H1 (cell line): Measurements from ENCODE around the gene LHB. TPM values are rescaled to one million over a fixed set of nuclear protein-coding genes. Genes with fewer than 3 reads are reported as not detected.

Experiments used
- CTCF ChIA-PET: fragments of 300-600 bp; sonication (Branson Sonifier 250); formaldehyde crosslinking; loops from one replicate; lab custom pipeline; 2021; ENCODE audit not compliant: partially characterized antibody; lab: Charles Lee
- POLR2A ChIA-PET: fragments of 300-600 bp; sonication (Branson Sonifier 250); formaldehyde crosslinking; loops from one replicate; lab custom pipeline; 2021; ENCODE audit warnings: inconsistent platforms; ENCODE audit not compliant: partially characterized antibody; lab: Charles Lee
- DNase-seq, 2 experiments: peaks; one replicate each; pipeline versions ENCODE4 v3.0.0 to v3.0.0-alpha.2; 2010 to 2022; ENCODE audit warnings: low spot score in 2 of 2, low read depth in 1 of 2, mixed read lengths in 1 of 2
- FAIRE-seq: peaks from 2 replicates; lab custom pipeline; 2011; peaks lifted over from hg19 to GRCh38; lab: Jason Lieb, UNC
- H2AFZ ChIP-seq: 2 replicates; pipeline ENCODE4 v1.8.1; 2012; ENCODE audit warnings: low read length, inconsistent platforms
- H2AK5ac ChIP-seq: 2 replicates; pipeline ENCODE4 v1.6.1; 2013; ENCODE audit warnings: low read depth, low read length
- H2BK120ac ChIP-seq: replicated peaks from 2 replicates; pipeline ENCODE3; 2013; ENCODE audit warnings: low read depth, low read length, inconsistent platforms
- H2BK12ac ChIP-seq: 2 replicates; pipeline ENCODE4 v1.6.1; 2013; ENCODE audit warnings: low read depth, low read length
- H2BK15ac ChIP-seq: 2 replicates; pipeline ENCODE4 v1.6.1; 2013; ENCODE audit warnings: low read length
- H2BK20ac ChIP-seq: 2 replicates; pipeline ENCODE4 v1.6.1; 2013; ENCODE audit warnings: low read length
- H2BK5ac ChIP-seq: 2 replicates; pipeline ENCODE4 v1.6.1; 2013; ENCODE audit warnings: low read depth, low read length
- H3K14ac ChIP-seq: 2 replicates; pipeline ENCODE4 v1.6.1; 2013; ENCODE audit warnings: inconsistent platforms; ENCODE audit not compliant: insufficient read length
- H3K18ac ChIP-seq: 2 replicates; pipeline ENCODE4 v1.6.1; 2013; ENCODE audit warnings: low read length; ENCODE audit errors: extremely low read depth
- H3K23ac ChIP-seq: 2 replicates; pipeline ENCODE4 v1.6.1; 2013; ENCODE audit warnings: inconsistent platforms; ENCODE audit not compliant: insufficient read length
- H3K23me2 ChIP-seq: 2 replicates; pipeline ENCODE4 v1.6.1; 2013; ENCODE audit warnings: low read depth, low read length
- H3K27ac ChIP-seq: 2 replicates; pipeline ENCODE4 v1.6.1; 2011; ENCODE audit warnings: low read depth, low read length, inconsistent platforms
- H3K27me3 ChIP-seq, 4 experiments: replicated peaks in 1 of 4; 1 replicate in 1 of 4; 2 replicates in 3 of 4; pipeline versions ENCODE4 v1.6.1 to v1.8.1; 2011 to 2013; ENCODE audit warnings: low read length in 3 of 4, mild to moderate bottlenecking in 3 of 4, inconsistent platforms in 2 of 4, mixed read lengths in 2 of 4, moderate library complexity in 1 of 4; ENCODE audit not compliant: control insufficient read depth in 3 of 4, insufficient read depth in 3 of 4; ENCODE audit errors: extremely low read depth in 1 of 4
- H3K36me3 ChIP-seq, 4 experiments: 2 replicates each; pipeline versions ENCODE4 v1.6.1 to v1.8.1; 2011 to 2013; ENCODE audit warnings: mild to moderate bottlenecking in 4 of 4, low read length in 3 of 4, moderate library complexity in 2 of 4, control low read depth in 1 of 4, inconsistent platforms in 1 of 4; ENCODE audit not compliant: insufficient read depth in 4 of 4, control insufficient read depth in 2 of 4
- H3K4ac ChIP-seq: replicated peaks from 2 replicates; pipeline ENCODE3; 2013; ENCODE audit warnings: low read length, low read depth, mixed read lengths, inconsistent platforms; ENCODE audit not compliant: insufficient read length
- H3K4me1 ChIP-seq, 4 experiments: replicated peaks in 1 of 4; 1 replicate in 1 of 4; 2 replicates in 3 of 4; pipeline versions ENCODE4 v1.6.1 to v1.8.1; 2011 to 2013; ENCODE audit warnings: low read length in 3 of 4, inconsistent platforms in 2 of 4, mixed read lengths in 1 of 4; ENCODE audit not compliant: insufficient read depth in 4 of 4, control insufficient read depth in 3 of 4
- H3K4me2 ChIP-seq, 2 experiments: 2 replicates each; pipeline versions ENCODE4 v1.6.1 to v1.8.1; 2011 to 2013; ENCODE audit warnings: low read depth in 2 of 2, low read length in 2 of 2, control low read depth in 1 of 2, inconsistent platforms in 1 of 2, mild to moderate bottlenecking in 1 of 2; ENCODE audit not compliant: insufficient read depth in 1 of 2
- H3K4me3 ChIP-seq, 4 experiments: fragments of 200-600, 300-600 bp in 1 of 4; sonication (generic), shearing (Covaris generic), sonication (Bioruptor Twin) in 1 of 4; 2 replicates each; pipeline versions ENCODE4 v1.5.1 to v1.8.1; 2011 to 2016; ENCODE audit warnings: low read length in 4 of 4, low read depth in 3 of 4, control low read depth in 2 of 4, inconsistent platforms in 2 of 4, mild to moderate bottlenecking in 2 of 4, mixed read lengths in 1 of 4, moderate library complexity in 1 of 4; ENCODE audit not compliant: insufficient read depth in 2 of 4; ENCODE audit errors: extremely low read depth in 1 of 4
- H3K56ac ChIP-seq: replicated peaks from 2 replicates; pipeline ENCODE3; 2013; ENCODE audit warnings: low read depth, mild to moderate bottlenecking, mixed read lengths, low read length, inconsistent platforms; ENCODE audit not compliant: insufficient read length
- H3K79me1 ChIP-seq: 2 replicates; pipeline ENCODE4 v1.6.1; 2013; ENCODE audit warnings: low read depth, low read length, control low read depth
- H3K79me2 ChIP-seq, 2 experiments: 2 replicates each; pipeline versions ENCODE4 v1.6.1 to v1.8.1; 2012 to 2013; ENCODE audit warnings: low read length in 2 of 2, mild to moderate bottlenecking in 2 of 2, inconsistent platforms in 1 of 2; ENCODE audit not compliant: insufficient read depth in 2 of 2, control insufficient read depth in 1 of 2
- H3K9ac ChIP-seq, 4 experiments: replicated peaks in 1 of 4; 1 replicate in 1 of 4; 2 replicates in 3 of 4; pipeline versions ENCODE4 v1.6.1 to v1.8.1; 2011 to 2013; ENCODE audit warnings: low read depth in 3 of 4, low read length in 3 of 4, control low read depth in 2 of 4, mild to moderate bottlenecking in 2 of 4, moderate library complexity in 2 of 4, inconsistent platforms in 1 of 4; ENCODE audit errors: extremely low read depth in 1 of 4
- H3K9me3 ChIP-seq, 2 experiments: 2 replicates each; pipeline versions ENCODE4 v1.6.1 to v1.8.1; 2012 to 2013; ENCODE audit warnings: mild to moderate bottlenecking in 2 of 2, moderate library complexity in 2 of 2, control low read depth in 1 of 2, inconsistent platforms in 1 of 2, low read depth in 1 of 2, low read length in 1 of 2, mixed read lengths in 1 of 2; ENCODE audit not compliant: insufficient read depth in 2 of 2
- H4K20me1 ChIP-seq, 2 experiments: replicated peaks in 1 of 2; 2 replicates each; pipeline versions ENCODE3 to v1.8.1; 2011 to 2013; ENCODE audit warnings: inconsistent platforms in 2 of 2, low read length in 2 of 2, mild to moderate bottlenecking in 1 of 2; ENCODE audit not compliant: insufficient read depth in 2 of 2, control insufficient read depth in 1 of 2
- H4K5ac ChIP-seq: 2 replicates; pipeline ENCODE4 v1.6.1; 2013; ENCODE audit warnings: low read length, low read depth, mixed read lengths, inconsistent platforms; ENCODE audit not compliant: insufficient read length
- H4K8ac ChIP-seq: 2 replicates; pipeline ENCODE4 v1.8.0; 2013; ENCODE audit warnings: mild to moderate bottlenecking, moderate library complexity, low read length, inconsistent platforms; ENCODE audit not compliant: insufficient read depth; ENCODE audit errors: extremely low read depth
- H4K91ac ChIP-seq: replicated peaks from 2 replicates; pipeline ENCODE3; 2013; ENCODE audit warnings: low read length, mixed read lengths, inconsistent platforms; ENCODE audit not compliant: insufficient read length
- CBX8 ChIP-seq: fragments of 300-800, 300-1000 bp; sonication (generic); IDR thresholded peaks from 2 replicates; pipeline ENCODE4 v1.7.1; 2016; ENCODE audit warnings: low read depth, low read length, borderline replicate concordance
- CTCF ChIP-seq, 3 experiments: IDR thresholded peaks; 1 replicate in 2 of 3; 2 replicates in 1 of 3; pipeline versions ENCODE4 v1.5.1 to v1.6.1; 2011; ENCODE audit warnings: low read length in 3 of 3, mild to moderate bottlenecking in 3 of 3, inconsistent platforms in 2 of 3, low read depth in 1 of 3, moderate library complexity in 1 of 3; ENCODE audit not compliant: insufficient read depth in 1 of 3; ENCODE audit errors: control extremely low read depth in 1 of 3
- MAFK ChIP-seq: IDR thresholded peaks from 2 replicates; pipeline ENCODE4 v1.6.1; 2012; ENCODE audit warnings: low read depth, mild to moderate bottlenecking, improper control_type of control experiment, low read length
- NANOG ChIP-seq: IDR thresholded peaks from 2 replicates; pipeline ENCODE4 v1.6.1; 2011; ENCODE audit warnings: low read length, low read depth, mild to moderate bottlenecking, inconsistent platforms; ENCODE audit not compliant: insufficient read depth, poor library complexity, severe bottlenecking
- PHF8 ChIP-seq: fragments of 200-600 bp; sonication (generic); conservative IDR thresholded peaks from 2 replicates; pipeline ENCODE4 v1.7.1; 2012; ENCODE audit warnings: low read depth, mild to moderate bottlenecking, inconsistent platforms, low read length, moderate library complexity
- SAP30 ChIP-seq: fragments of 300-600 bp; sonication (generic); IDR thresholded peaks from 2 replicates; pipeline ENCODE4 v1.7.1; 2012; ENCODE audit warnings: low read length, moderate library complexity, mild to moderate bottlenecking, inconsistent platforms; ENCODE audit not compliant: insufficient read depth, insufficient replicate concordance
- SP1 ChIP-seq: IDR thresholded peaks from 2 replicates; pipeline ENCODE4 v1.6.1; 2011; ENCODE audit warnings: low read depth, low read length
- SRF ChIP-seq: IDR thresholded peaks from 2 replicates; pipeline ENCODE4 v1.6.1; 2011; ENCODE audit warnings: mild to moderate bottlenecking, low read depth, low read length, moderate library complexity
- WGBS, 2 experiments: shearing (Covaris generic) in 1 of 2; methylation state at CpG; one replicate each; pipeline versions ENCODE4 v1.1.6 to v1.1.7; 2013 to 2015; ENCODE audit warnings: low lambda C conversion rate in 2 of 2, mixed read lengths in 2 of 2, inconsistent platforms in 1 of 2, low coverage in 1 of 2, missing lambda C conversion rate in 1 of 2; ENCODE audit not compliant: insufficient replicate concordance in 2 of 2, insufficient coverage in 1 of 2, insufficient read length in 1 of 2; ENCODE audit errors: extremely low coverage in 1 of 2, missing lambda C conversion rate in 1 of 2; 5-methylcytosine and 5-hydroxymethylcytosine counted together
- polyA plus RNA-seq, 7 experiments: library from polyadenylated mRNA; depleted of rRNA in 3 of 7; stranded (reverse) in 5 of 7; unstranded in 2 of 7; fragments of >200 nt in 5 of 7; fragments of 200-250 nt in 2 of 7; gene quantifications; 1 replicate in 5 of 7; 2 replicates in 1 of 7; 4 replicates in 1 of 7; pipeline versions ENCODE4 v1.2.1 to v1.2.3, GENCODE V29; 2011 to 2013; ENCODE audit warnings: missing spikeins in 2 of 7, mixed read lengths in 2 of 7
- total RNA-seq: library from RNA; stranded (reverse); fragmentation: NEBNext Ultra II Directional; extraction: Animal tissue kit (Norgen Biotek cat#: 25700); gene quantifications from 2 replicates; pipeline ENCODE4 v1.2.1, GENCODE V29; 2021

The LHB gene
- total and polyA plus RNA-seq, 2 of the 8 experiments (the other 6 are each of a cell fraction or from before 2014, with no cell fraction given): 0.53 TPM; not detected in 1

GRCh38 chr19:48969276-48970138 lies 47.4 kb downstream of the LHB start:
- Histone ChIP-seq H4K20me1 (peaks cover 3 to 13% of the 10 kb centered on the region in 2 experiments), H3K27ac (no peak overlapping the region), H3K79me1 (peaks cover 2% of the 10 kb centered on the region; the same call in 1 of the 2 replicates), H2AK5ac (no peak overlapping the region), H4K5ac (no peak overlapping the region), H3K9me3 (no peaks in the 10 kb centered on the region), H2BK12ac (no peak overlapping the region), H4K8ac (no peak overlapping the region), H3K56ac (no peak overlapping the region), H3K4me2 (no peak overlapping the region), H2BK20ac (no peak overlapping the region), H3K79me2 (peaks cover 0 to 13% of the 10 kb centered on the region in 2 experiments; a peak in 2 of 4 replicates), H3K4ac (no peak overlapping the region), H3K27me3 (no peaks in the 10 kb centered on the region), H3K4me1 (peaks cover 0 to 5% (median 2%) of the 10 kb centered on the region in 4 experiments; a peak in 5 of 7 replicates), H3K23ac (no peak overlapping the region), H3K4me3 (no peak overlapping the region), H3K18ac (no peak overlapping the region), H2BK15ac (no peak overlapping the region), H2AFZ (no peak overlapping the region), H2BK120ac (no peak overlapping the region), H2BK5ac (no peak overlapping the region), H3K36me3 (peaks cover 7 to 34% (median 18%) of the 10 kb centered on the region in 4 experiments; a peak in 5 of 8 replicates), H3K23me2 (peaks cover 7% of the 10 kb centered on the region; the same call in 1 of the 2 replicates), H3K14ac (no peak overlapping the region), H3K9ac (no peak overlapping the region), H4K91ac (no peak overlapping the region)
- DNase-seq: no peak
- ChIA-PET CTCF (interaction anchor here (0.6 to 3.0 kb wide), 23 partner anchors 7 to 181 kb away, joined by 3 to 18 read pairs (median 8); partner anchors contain the start of genes BAX, DHDH, GYS1 and RUVBL2), POLR2A (interaction anchor here (0.8 to 4.6 kb wide), 10 partner anchors 10 to 144 kb away, joined by 3 to 27 read pairs (median 4); partner anchors contain the start of genes BAX, DHDH, NUCB1 and PPP1R15A)
- WGBS, 2 experiments: 94% methylated on average over 33 of the region's 45 CpGs; no CpG with 5 or more reads in 1 of the 2 experiments
- no peak for FAIRE-seq
- no peak for TF ChIP-seq SAP30
- no peak for TF ChIP-seq SRF
- no peak for TF ChIP-seq CTCF (IDR thresholded peaks at IDR 0.05; ENCODE audit: control extremely low read depth in 1 of 3, insufficient read depth in 1 of 3, low read depth in 1 of 3, low read length in 3 of 3)
- TF ChIP-seq PHF8: no peak
- TF ChIP-seq CBX8: no peak
- TF ChIP-seq NANOG: no peak
- no peak for TF ChIP-seq MAFK
- no peak for TF ChIP-seq SP1
